GM12872 (cell line): Measurements from ENCODE around the gene RHBDD1.

Experiments used
- CTCF ChIP-seq: IDR thresholded peaks from 3 replicates; pipeline ENCODE4 v1.5.1; 2011; ENCODE audit warnings: low read depth, mild to moderate bottlenecking, low read length, moderate library complexity; ENCODE audit not compliant: insufficient read depth

The RHBDD1 gene

GRCh38 chr2:226993171-226993570, 157.3 kb downstream of the RHBDD1 start:
- TF ChIP-seq CTCF = no peak

- 0 out of 3 replicates have a peak, but pooled peaks have one; percentile 15 for TF ChIP-seq CTCF
Observed at GRCh38 chr2:226994775-226995174, 158.9 kb downstream of the RHBDD1 start.

- TF ChIP-seq CTCF = no peak
Observed at GRCh38 chr2:226995625-226996041, 159.8 kb downstream of the RHBDD1 start.

- no peak for TF ChIP-seq CTCF
Observed at GRCh38 chr2:226999661-227000060, 163.8 kb downstream of the RHBDD1 start.

- TF ChIP-seq CTCF = no peak
Observed at GRCh38 chr2:227000123-227000522, 164.3 kb downstream of the RHBDD1 start.

- TF ChIP-seq CTCF = no peak
Observed at GRCh38 chr2:227004482-227004881, 168.6 kb downstream of the RHBDD1 start.

GRCh38 chr2:227006189-227006897, 170.5 kb downstream of the RHBDD1 start:
- no peak for TF ChIP-seq CTCF

- no peak for TF ChIP-seq CTCF
Observed at GRCh38 chr2:227007148-227007547, 171.3 kb downstream of the RHBDD1 start.
